Measurements from ENCODE around the gene CEMIP. TPM values are rescaled to one million over a fixed set of nuclear protein-coding genes. Genes with fewer than 3 reads are reported as not detected.

CEMIP gene
- total and polyA plus RNA-seq, 10 of the 15 experiments (the other 5 are each of a cell fraction or from before 2014, with no cell fraction given): 0.01 to 0.44 (median 0.16) TPM; not detected in 6

GRCh38 chr15:80774486-80774885, 4.7 kb upstream of the CEMIP start:
- H3K27ac ChIP-seq (ENCODE audit: control insufficient read depth, insufficient read depth): no peak overlapping the region
- in situ Hi-C loops (cut with MboI): loop anchor here (10.0 kb wide), 1 partner anchor 210 kb away; no protein-coding TSS in a partner anchor
- H3K4me1 ChIP-seq (ENCODE audit: control insufficient read depth, insufficient read depth, low read length): no peaks in the 10 kb centered on the region
- H3K9ac ChIP-seq (ENCODE audit: control insufficient read depth, insufficient read depth, low read length): no peak overlapping the region
- DNase-seq (ENCODE audit: low read depth, low spot score) (no peak), ATAC-seq (no peak), FAIRE-seq (no peak)
- H4K20me1 ChIP-seq (ENCODE audit: control insufficient read depth, insufficient read depth): no peaks in the 10 kb centered on the region
- intact Hi-C loops (cut with micrococcal nuclease; ENCODE audit: unreplicated experiment): no loop called here
- ChIA-PET CTCF (interaction anchor here (0.6 to 7.4 kb wide), 5 partner anchors 114 to 508 kb away, joined by 3 to 130 read pairs (median 37); no protein-coding TSS in a partner anchor), POLR2A (no interaction called here), SMC1A (ENCODE audit: uncharacterized antibody, unreplicated experiment) (interaction anchor here (0.9 to 3.1 kb wide), 4 partner anchors 114 to 319 kb away, joined by 3 to 44 read pairs (median 10); no protein-coding TSS in a partner anchor), RAD21 (ENCODE audit: unreplicated experiment) (interaction anchor here (1.1 to 4.2 kb wide), 2 partner anchors 105 to 207 kb away, joined by 3 to 59 read pairs; no protein-coding TSS in a partner anchor)
- no peak overlapping the region for H3K4me3 ChIP-seq
- H3K27me3 ChIP-seq (replicated peaks in 1 of 2; ENCODE audit: control insufficient read depth in 2 of 2, insufficient read depth in 2 of 2, low read length in 1 of 2): peaks cover 10 to 11% of the 10 kb centered on the region in 2 experiments
- no TSS peak for BruUV-seq (replicated peaks)
- H3K79me2 ChIP-seq (ENCODE audit: control insufficient read depth, insufficient read depth, low read length): no peaks in the 10 kb centered on the region
- H3K36me3 ChIP-seq (ENCODE audit: control insufficient read depth in 2 of 2, insufficient read depth in 2 of 2, low read length in 1 of 2): no peaks in the 10 kb centered on the region
- TF ChIP-seq CEBPB (IDR thresholded peaks at IDR 0.05; ENCODE audit: borderline replicate concordance in 1 of 2, low read depth in 2 of 2, low read length in 2 of 2) (no peak), NFIC (IDR thresholded peaks at IDR 0.05; ENCODE audit: low read depth, low read length) (no peak), GABPA (IDR thresholded peaks at IDR 0.05; ENCODE audit: low read depth) (no peak), ZNF592 (IDR thresholded peaks at IDR 0.05) (no peak), NRF1 (conservative IDR thresholded peaks at IDR 0.05; ENCODE audit: low read depth, low read length) (no peak), YBX1 (IDR thresholded peaks at IDR 0.05) (no peak), SMARCA5 (IDR thresholded peaks at IDR 0.05) (no peak), SMAD1 (IDR thresholded peaks at IDR 0.05; ENCODE audit: low read depth, partially characterized antibody) (no peak), E2F8 (IDR thresholded peaks at IDR 0.05; ENCODE audit: low read depth, partially characterized antibody) (no peak), BHLHE40 (IDR thresholded peaks at IDR 0.05; ENCODE audit: borderline replicate concordance in 1 of 2, low read depth in 2 of 2, low read length in 1 of 2) (no peak)
- H3K4me2 ChIP-seq (ENCODE audit: control insufficient read depth, insufficient read depth): no peak overlapping the region
- no peak overlapping the region for H2AFZ ChIP-seq (ENCODE audit: control insufficient read depth, low read depth, low read length)
- H3K9me3 ChIP-seq (replicated peaks; ENCODE audit: control insufficient read depth, insufficient read depth, low read length): no peaks in the 10 kb centered on the region
- WGBS (ENCODE audit: insufficient coverage, insufficient replicate concordance, low lambda C conversion rate, missing lambda C conversion rate): 0% methylated on average over 1 of the region's 1 CpG

Data from GM12878 (cell line).